Measurements from ENCODE around the gene DNAJC5.
"Not testable (repeated sequence)": the region's sequence is repeated elsewhere in the genome, so short reads cannot be mapped to it uniquely, and the experiment has no call there.

Gene DNAJC5

DNA sequence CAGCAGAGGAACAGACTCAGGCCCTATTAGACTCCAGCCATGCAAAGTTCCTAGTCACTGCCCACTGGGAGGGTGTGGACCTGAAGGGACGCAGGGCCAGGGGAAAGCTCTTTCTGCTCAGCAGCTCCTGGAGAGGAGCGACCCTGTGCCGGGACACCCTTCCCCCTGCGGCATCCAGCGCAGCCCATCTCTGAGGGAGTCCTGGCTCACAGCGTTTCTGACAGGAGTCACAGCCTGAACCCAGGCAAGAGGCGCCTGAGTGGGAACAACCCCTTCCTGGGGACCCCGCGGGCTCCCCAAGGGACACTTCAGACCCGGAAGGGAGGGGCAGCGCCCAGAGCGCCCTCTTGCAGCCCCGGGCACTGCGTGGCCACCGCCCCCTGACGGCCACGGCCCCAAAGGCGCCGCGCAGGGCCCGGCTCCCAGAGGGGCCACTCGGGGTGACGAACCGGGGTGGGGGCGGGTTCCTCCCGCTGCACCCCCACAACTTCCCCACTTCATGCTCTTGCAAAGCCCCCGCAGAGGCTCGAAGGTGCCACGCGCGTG, 60.4 kb downstream of the DNAJC5 start:
- DNase-seq (ENCODE audit: low spot score) = peak; percentile 62

GRCh38 chr20:63955827-63956663, 61.1 kb downstream of the DNAJC5 start, which contains the start of gene UCKL1:
TSS of gene UCKL1 (minus strand) at chr20:63956416. CDS start at chr20:63956372, 44 bp downstream.
- DNase-seq (ENCODE audit: low spot score) = peak; percentile 95

DNA sequence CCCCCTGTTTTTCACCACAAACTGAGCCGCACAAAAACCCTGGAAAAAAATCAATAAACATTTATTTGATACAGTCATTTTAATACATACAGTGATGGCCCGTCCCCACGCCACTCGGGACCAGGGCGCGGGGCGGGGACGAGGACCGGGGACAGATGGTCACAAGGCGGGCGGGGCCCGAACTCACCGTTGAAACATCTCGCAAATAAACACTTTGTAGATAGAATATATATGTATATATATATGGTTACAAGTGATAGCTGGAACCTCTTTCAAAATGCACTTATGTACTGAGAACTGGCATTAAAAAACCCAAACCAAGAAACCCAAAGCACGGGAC, 61.7 kb downstream of the DNAJC5 start:
- DNase-seq (ENCODE audit: low spot score) = no peak

DNA sequence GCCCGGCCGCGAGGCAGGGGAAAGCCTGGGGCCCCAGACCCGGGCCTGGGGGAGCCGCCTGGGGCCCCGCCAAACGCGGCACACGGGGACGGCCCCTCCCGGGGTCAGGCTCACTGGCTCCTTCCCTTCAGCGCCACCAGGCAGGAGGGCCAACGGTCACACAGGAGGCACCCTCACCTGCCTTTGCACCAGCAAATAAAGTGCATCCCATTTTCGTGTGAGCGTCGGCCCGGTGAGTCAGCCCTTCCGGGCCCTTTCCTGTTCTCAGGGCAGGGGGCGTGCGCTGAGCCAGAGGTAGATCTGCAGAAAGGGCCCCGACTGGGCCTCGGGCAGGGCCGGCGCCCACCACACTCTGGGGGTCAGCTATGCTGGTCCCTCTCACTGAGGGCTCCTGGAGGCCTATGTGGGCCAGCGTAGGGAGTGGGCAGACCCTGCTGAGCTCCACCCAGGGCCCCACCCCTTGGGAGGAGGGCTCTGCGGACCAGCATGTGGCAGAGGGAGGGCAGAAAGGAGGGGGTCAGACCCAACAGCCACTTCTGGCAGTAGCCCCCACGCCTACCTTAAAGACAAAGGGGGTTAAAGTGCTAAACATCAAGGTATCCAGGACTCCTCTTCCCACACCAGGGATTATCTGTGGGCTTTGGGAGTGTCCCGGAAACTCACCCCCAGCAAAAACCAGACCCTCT, 62.2 kb downstream of the DNAJC5 start:
- DNase-seq (ENCODE audit: low spot score) = peak; percentile 85

DNA sequence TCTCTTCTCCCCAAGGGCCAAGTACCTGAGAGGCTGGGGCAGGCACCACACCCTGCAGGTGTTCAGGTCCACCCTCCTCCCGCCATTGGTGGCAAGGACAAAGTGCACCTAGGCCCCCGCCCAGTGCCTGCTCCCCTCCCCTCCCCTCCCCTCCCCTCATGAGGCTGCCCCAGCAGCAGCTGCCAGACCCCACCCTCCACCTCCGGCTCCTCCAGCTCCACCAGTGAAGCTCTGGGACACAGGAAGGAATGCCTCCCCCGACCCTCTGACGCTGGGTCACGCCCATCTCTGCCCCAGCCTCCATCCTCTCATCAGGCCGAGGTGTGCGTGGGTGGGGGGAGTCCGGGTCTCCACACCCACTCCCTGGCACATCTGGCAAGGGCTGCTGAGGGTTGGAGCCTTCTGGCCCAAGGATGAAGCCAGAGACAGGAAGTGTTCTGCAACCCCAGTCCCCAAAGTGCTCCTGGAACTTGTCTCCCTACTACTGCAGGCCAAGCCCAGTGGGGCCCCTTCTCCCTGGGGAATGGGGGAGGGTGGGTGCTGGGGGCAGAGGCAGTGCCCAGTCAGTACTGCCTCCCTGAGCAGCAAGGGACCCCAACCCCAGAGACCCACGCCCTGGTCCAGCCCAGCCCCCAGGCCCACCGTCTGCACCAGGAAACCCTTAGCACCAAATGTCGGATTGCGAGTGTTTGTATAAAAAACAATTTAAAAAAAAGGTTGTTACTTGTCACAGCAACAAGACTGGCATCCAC, 62.9 kb downstream of the DNAJC5 start:
- DNase-seq (ENCODE audit: low spot score) = peak; percentile 86

DNA sequence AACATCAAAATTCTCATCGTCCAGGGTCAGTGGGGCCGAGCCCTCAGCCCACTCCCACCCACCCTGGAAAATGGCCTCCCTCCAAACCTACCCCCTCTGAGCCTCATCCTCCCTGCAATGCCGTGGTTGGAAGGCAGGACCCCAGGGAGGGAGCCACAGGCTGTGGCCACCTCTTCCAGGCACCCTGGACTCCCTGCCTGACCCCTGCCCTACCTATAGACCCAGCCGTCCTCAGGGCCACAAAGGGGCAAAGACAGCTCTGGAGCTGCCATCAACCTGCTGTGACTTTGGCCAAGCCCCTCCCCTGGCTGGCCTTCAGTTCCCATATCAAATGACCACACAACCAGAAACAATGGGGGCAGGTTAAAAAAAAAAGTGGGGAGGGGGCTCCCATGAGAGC, 63.5 kb downstream of the DNAJC5 start:
- no peak for DNase-seq (ENCODE audit: low spot score)

GRCh38 chr20:63958964-63959698, 64.2 kb downstream of the DNAJC5 start:
- DNase-seq (ENCODE audit: low spot score) = no peak

DNA sequence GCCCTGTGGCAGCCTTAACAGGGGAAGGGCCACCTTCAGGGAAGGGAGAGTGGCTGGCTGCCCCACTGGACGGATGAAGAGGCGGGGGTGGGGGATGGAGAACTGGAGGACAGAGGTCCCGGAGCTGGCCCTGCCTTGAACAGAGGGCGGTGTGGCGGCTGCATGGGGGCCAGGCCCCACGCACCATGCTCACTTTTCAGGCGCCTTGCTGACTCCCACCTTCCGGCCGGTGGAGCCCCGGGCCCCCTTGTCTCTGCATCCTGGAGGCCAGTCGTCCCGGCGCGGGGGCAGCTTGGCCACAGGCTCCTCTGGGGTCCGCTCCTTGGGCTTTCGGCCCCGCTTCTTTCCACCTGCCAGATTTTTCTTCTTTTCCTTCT, 64.8 kb downstream of the DNAJC5 start:
- no peak for DNase-seq (ENCODE audit: low spot score)

GRCh38 chr20:63960654-63961621, 66.0 kb downstream of the DNAJC5 start:
- DNase-seq (ENCODE audit: low spot score) = not testable (repeated sequence)

DNA sequence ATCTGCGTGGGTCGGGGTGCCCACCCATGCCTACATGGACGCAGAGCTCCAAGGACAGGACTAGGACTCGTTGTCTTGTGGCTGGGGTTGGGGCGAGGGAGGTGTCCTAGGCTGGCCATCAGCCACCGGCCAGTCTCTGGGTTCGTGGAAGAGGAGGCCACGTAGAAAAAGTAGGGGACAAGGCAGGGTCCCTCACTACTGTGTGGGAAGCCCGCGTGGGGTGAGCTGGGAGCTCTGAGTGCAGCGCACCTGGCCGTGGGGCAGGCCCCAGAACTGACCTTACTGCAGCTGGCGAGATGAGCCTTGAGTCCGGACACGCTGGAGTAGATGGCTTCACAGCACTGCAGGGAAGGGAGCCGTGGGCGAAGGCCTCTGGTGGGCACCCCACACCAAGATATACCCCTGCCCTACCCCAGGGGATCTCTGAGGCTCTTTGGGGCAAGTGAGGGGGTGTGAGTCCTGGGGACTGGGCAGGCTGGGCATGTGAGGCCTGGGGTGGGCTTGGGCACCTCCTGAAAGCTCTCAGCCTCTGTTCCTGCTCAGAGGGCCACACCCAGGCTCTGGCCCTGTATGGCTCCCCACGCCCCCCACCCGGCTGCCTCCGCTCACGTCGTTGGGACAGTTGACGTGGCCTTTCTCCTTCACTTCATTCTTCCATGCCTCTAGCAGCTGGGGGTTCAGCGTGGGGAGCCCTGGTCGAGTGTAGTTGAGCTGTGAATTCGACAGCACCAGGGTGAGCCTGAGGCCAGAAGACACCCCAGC, 66.9 kb downstream of the DNAJC5 start:
- DNase-seq (ENCODE audit: low spot score) = no peak

DNA sequence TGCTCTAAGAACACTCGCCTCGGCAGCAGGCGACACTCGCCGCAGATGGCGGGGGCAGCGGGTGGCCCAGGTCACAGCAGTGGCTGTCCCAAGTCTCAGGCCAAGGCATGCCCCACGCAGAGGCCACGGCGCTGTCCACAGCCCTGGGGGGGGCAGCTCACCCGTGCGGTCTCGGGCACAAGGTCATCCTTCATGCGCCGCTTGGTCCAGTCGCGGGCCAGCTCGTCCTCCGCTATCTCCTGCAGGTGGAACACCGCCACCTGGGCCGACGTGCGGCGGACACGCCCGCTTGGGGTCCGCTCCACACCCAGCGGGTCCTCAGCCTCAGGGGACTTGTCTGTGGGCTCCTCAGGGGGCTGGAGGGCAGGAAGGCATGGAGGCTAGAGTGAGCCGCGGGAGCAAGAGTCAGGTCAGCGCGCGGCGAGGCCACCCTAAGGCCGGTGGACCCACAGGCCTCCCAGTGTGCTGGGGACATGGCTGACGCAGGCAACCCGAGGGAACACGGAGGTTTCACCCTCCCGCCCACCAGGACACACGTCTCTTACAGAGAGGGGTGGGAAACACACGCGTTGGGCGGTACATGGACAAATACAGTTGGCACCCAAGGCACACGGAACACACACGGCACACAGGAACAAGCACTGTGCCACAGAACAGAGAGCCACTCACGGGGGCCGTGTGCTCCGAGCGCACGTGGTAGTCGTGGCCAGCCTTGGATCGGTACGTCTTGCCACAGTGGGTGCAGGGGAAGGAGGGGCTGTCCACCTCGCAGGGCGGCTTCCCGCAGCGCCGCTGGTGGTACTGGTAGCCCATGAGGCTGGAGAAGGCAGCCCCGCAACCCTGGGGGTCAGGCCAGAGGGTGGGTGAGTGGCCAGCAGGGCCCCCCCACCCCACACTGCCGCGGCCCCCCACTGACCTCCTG, 67.8 kb downstream of the DNAJC5 start:
- DNase-seq (ENCODE audit: low spot score) = no peak

GRCh38 chr20:63963348-63963741, 68.4 kb downstream of the DNAJC5 start:
- DNase-seq (ENCODE audit: low spot score) = no peak

GRCh38 chr20:63963784-63964301, 68.9 kb downstream of the DNAJC5 start:
- DNase-seq (ENCODE audit: low spot score) = no peak

- no peak for DNase-seq (ENCODE audit: low spot score)
These were observed 69.5 kb downstream of the DNAJC5 start for GRCh38 chr20:63964412-63964811.

- no peak for DNase-seq (ENCODE audit: low spot score)
These were observed 71.4 kb downstream of the DNAJC5 start for GRCh38 chr20:63966172-63966943.

DNA sequence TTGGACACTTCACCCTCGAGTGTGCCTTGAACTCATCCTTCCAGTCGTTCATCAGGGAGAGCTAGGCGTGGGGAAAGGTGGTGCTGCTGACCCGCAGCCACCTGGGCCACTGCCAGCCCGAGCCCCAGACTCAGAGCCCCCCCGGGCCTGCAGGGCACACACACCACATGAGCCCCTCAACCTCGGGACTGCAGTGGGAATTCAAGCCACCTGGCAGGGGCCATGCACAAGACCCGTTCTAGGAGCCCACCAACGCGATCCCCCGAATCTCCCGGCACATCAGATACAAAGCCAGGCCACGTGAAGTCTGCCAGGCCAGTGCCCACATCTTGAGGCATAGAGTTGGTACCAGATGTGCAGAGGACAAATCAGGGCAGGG, 72.0 kb downstream of the DNAJC5 start:
- DNase-seq (ENCODE audit: low spot score) = no peak

- DNase-seq (ENCODE audit: low spot score) = no peak
These were observed 72.6 kb downstream of the DNAJC5 start for GRCh38 chr20:63967330-63968135.
